Astrocyte of the spinal cord (primary cell): ENCODE data around the gene FTO.

ENCODE experiments used
- DNase-seq: peaks from one replicate; pipeline ENCODE4 v3.0.0; 2011; ENCODE audit warnings: low read depth, low spot score
- H3K4me3 ChIP-seq: 2 replicates; pipeline ENCODE4 v1.5.1; 2011; ENCODE audit warnings: low read depth, mild to moderate bottlenecking, low read length, moderate library complexity
- CTCF ChIP-seq: IDR thresholded peaks from 2 replicates; pipeline ENCODE4 v1.5.1; 2012; ENCODE audit warnings: low read depth, mild to moderate bottlenecking, low read length, inconsistent platforms
- in situ Hi-C: cut with HindIII; loops from 2 replicates; pipeline ENCODE4 v1.10.0; 2017; ENCODE audit warnings: low sequenced_read_pairs

FTO gene

GRCh38 chr16:53792161-53792951, 88.4 kb downstream of the FTO start:
- in situ Hi-C loops: no loop called here
- TF ChIP-seq CTCF: no peak
- no peak for DNase-seq
- no peak overlapping the region for H3K4me3 ChIP-seq

GRCh38 chr16:53803451-53803850, 99.5 kb downstream of the FTO start:
- TF ChIP-seq CTCF: no peak
- no peak for DNase-seq
- in situ Hi-C loops: no loop called here
- no peak overlapping the region for H3K4me3 ChIP-seq

GRCh38 chr16:53803998-53804397, 100.0 kb downstream of the FTO start:
- in situ Hi-C loops: no loop called here
- TF ChIP-seq CTCF: no peak
- no peak overlapping the region for H3K4me3 ChIP-seq
- no peak for DNase-seq

GRCh38 chr16:53804467-53804866, 100.5 kb downstream of the FTO start:
- DNase-seq: no peak
- in situ Hi-C loops: no loop called here
- no peak for TF ChIP-seq CTCF
- no peak overlapping the region for H3K4me3 ChIP-seq

- DNase-seq: no peak
- TF ChIP-seq CTCF: no peak
- no peak overlapping the region for H3K4me3 ChIP-seq
- in situ Hi-C loops: no loop called here
Observed at GRCh38 chr16:53805113-53805512, 101.2 kb downstream of the FTO start.

GRCh38 chr16:53805752-53806151, 101.8 kb downstream of the FTO start:
- H3K4me3 ChIP-seq: no peak overlapping the region
- in situ Hi-C loops: no loop called here
- TF ChIP-seq CTCF: no peak

More at GRCh38 chr16:53805752-53806151, 101.8 kb downstream of the FTO start:
- no peak for DNase-seq
